SK-N-SH (cell line): Measurements from ENCODE around the gene SMARCC1. TPM values are rescaled to one million over a fixed set of nuclear protein-coding genes. Genes with fewer than 3 reads are reported as not detected.
"Not testable (repeated sequence)": the region's sequence is repeated elsewhere in the genome, so short reads cannot be mapped to it uniquely, and the experiment has no call there.

ENCODE experiments used
- CTCF ChIA-PET: fragments of 300-600, 350-600 bp; formaldehyde crosslinking; extraction: SDS; loops from one replicate; lab custom pipeline; 2021; lab: Yijun Ruan, JAX
- POLR2A ChIA-PET: fragments of 350-600 bp; sonication (Branson Sonifier 250); formaldehyde crosslinking; extraction: SDS; loops from one replicate; lab custom pipeline; 2020; ENCODE audit warnings: antibody characterized with exemption, inconsistent platforms; lab: Yijun Ruan, JAX
- DNase-seq: peaks from one replicate; pipeline ENCODE4 v3.0.0; 2012
- H2AFZ ChIP-seq: fragments of 200-600 bp; sonication (generic); 2 replicates; pipeline ENCODE4 v1.8.1; 2016; ENCODE audit warnings: antibody characterized with exemption, mild to moderate bottlenecking, low read depth
- H3F3A ChIP-seq: fragments of 200-600 bp; sonication (generic); replicated peaks from 2 replicates; pipeline ENCODE3; 2016; ENCODE audit warnings: antibody characterized with exemption, mild to moderate bottlenecking; ENCODE audit not compliant: insufficient read depth
- H3K27ac ChIP-seq, 2 experiments: fragments of 200-500 bp in 1 of 2; fragments of 200-600 bp in 1 of 2; sonication (Bioruptor generic) in 1 of 2; sonication (generic), shearing (Covaris generic) in 1 of 2; 2 replicates each; pipeline versions ENCODE4 v1.5.1 to v1.6.1; 2014 to 2016; ENCODE audit warnings: low read depth in 2 of 2, inconsistent platforms in 1 of 2, low read length in 1 of 2, mild to moderate bottlenecking in 1 of 2, mixed read lengths in 1 of 2
- H3K27me3 ChIP-seq: fragments of 200-600 bp; sonication (generic), shearing (Covaris generic); 2 replicates; pipeline ENCODE4 v1.6.1; 2016; ENCODE audit warnings: mixed run types; ENCODE audit not compliant: insufficient read depth
- H3K36me3 ChIP-seq, 2 experiments: fragments of 200-500 bp in 1 of 2; fragments of 200-600 bp in 1 of 2; sonication (Bioruptor generic) in 1 of 2; sonication (generic) in 1 of 2; replicated peaks in 1 of 2; 2 replicates each; pipeline versions ENCODE3 to v1.5.1; 2014 to 2016; ENCODE audit warnings: low read length in 1 of 2, mild to moderate bottlenecking in 1 of 2; ENCODE audit not compliant: insufficient read depth in 2 of 2, control insufficient read depth in 1 of 2
- H3K4me1 ChIP-seq, 2 experiments: fragments of 200-500 bp in 1 of 2; fragments of 200-600 bp in 1 of 2; sonication (Bioruptor generic) in 1 of 2; sonication (generic), shearing (Covaris generic) in 1 of 2; 2 replicates each; pipeline versions ENCODE4 v1.5.1 to v1.6.1; 2014 to 2016; ENCODE audit warnings: low read depth in 1 of 2, low read length in 1 of 2, mixed run types in 1 of 2; ENCODE audit not compliant: insufficient read depth in 2 of 2, control insufficient read depth in 1 of 2
- H3K4me2 ChIP-seq: fragments of 200-600 bp; sonication (generic), shearing (Covaris generic); 2 replicates; pipeline ENCODE4 v1.6.1; 2017; ENCODE audit warnings: mixed run types
- H3K4me3 ChIP-seq, 2 experiments: fragments of 200-500 bp in 1 of 2; fragments of 200-600 bp in 1 of 2; sonication (Bioruptor generic) in 1 of 2; sonication (generic), shearing (Covaris generic) in 1 of 2; 2 replicates each; pipeline versions ENCODE4 v1.5.1 to v1.8.1; 2014 to 2016; ENCODE audit warnings: low read depth in 2 of 2, inconsistent platforms in 1 of 2, low read length in 1 of 2, mild to moderate bottlenecking in 1 of 2, mixed read lengths in 1 of 2, moderate library complexity in 1 of 2
- H3K79me2 ChIP-seq: fragments of 200-600 bp; sonication (generic); 2 replicates; pipeline ENCODE4 v1.8.1; 2017; ENCODE audit warnings: mild to moderate bottlenecking; ENCODE audit not compliant: insufficient read depth
- H3K9ac ChIP-seq: fragments of 200-600 bp; sonication (generic); 2 replicates; pipeline ENCODE4 v1.6.1; 2017; ENCODE audit warnings: mixed run types
- H3K9me2 ChIP-seq: fragments of 200-600 bp; sonication (generic); 2 replicates; pipeline ENCODE4 v1.6.1; 2017; ENCODE audit warnings: mixed run types
- H3K9me3 ChIP-seq: fragments of 200-600 bp; sonication (generic); 2 replicates; pipeline ENCODE4 v1.6.1; 2017; ENCODE audit warnings: mixed run types, mild to moderate bottlenecking, moderate library complexity
- H4K20me1 ChIP-seq: fragments of 200-600 bp; sonication (generic); 2 replicates; pipeline ENCODE4 v1.6.1; 2017; ENCODE audit warnings: mild to moderate bottlenecking, mixed run types; ENCODE audit not compliant: insufficient read depth
- EZH2phosphoT487 ChIP-seq: fragments of 200-600 bp; sonication (generic); IDR thresholded peaks from 2 replicates; pipeline ENCODE4 v1.6.1; 2017; ENCODE audit warnings: low read depth, mixed run types, mild to moderate bottlenecking, antibody characterized with exemption, moderate library complexity, borderline replicate concordance
- FOSL2 ChIP-seq: IDR thresholded peaks from 2 replicates; pipeline ENCODE4 v1.4.0; 2012; ENCODE audit warnings: low read depth, mild to moderate bottlenecking, moderate library complexity, borderline replicate concordance
- FOXJ3 ChIP-seq: sonication (generic); formaldehyde crosslinking; IDR thresholded peaks from 2 replicates; pipeline ENCODE4 v1.5.1; 2020; ENCODE audit warnings: mild to moderate bottlenecking, missing genetic modification reagents
- GATA2 ChIP-seq: sonication (generic); formaldehyde crosslinking; IDR thresholded peaks from 2 replicates; pipeline ENCODE4 v1.5.0; 2020; ENCODE audit warnings: mild to moderate bottlenecking, missing genetic modification reagents
- MEF2A ChIP-seq: IDR thresholded peaks from 2 replicates; pipeline ENCODE4 v1.4.0; 2012; ENCODE audit warnings: low read depth, borderline replicate concordance
- MXI1 ChIP-seq: IDR thresholded peaks from 2 replicates; pipeline ENCODE4 v1.6.1; 2012; ENCODE audit warnings: mild to moderate bottlenecking, low read depth, low read length, improper control_type of control experiment
- NRF1 ChIP-seq: IDR thresholded peaks from 2 replicates; pipeline ENCODE4 v1.6.1; 2012; ENCODE audit warnings: low read depth, mild to moderate bottlenecking, low read length
- POLR2AphosphoS5 ChIP-seq: IDR thresholded peaks from 2 replicates; pipeline ENCODE4 v1.6.1; 2012; ENCODE audit warnings: low read depth, low read length
- RAD21 ChIP-seq: IDR thresholded peaks from 2 replicates; pipeline ENCODE4 v1.6.1; 2012; ENCODE audit warnings: mild to moderate bottlenecking, low read length
- RCOR1 ChIP-seq: fragments of 150-350 bp; IDR thresholded peaks from 2 replicates; pipeline ENCODE4 v1.6.1; 2017; ENCODE audit warnings: antibody characterized with exemption, low read length
- RFX5 ChIP-seq: IDR thresholded peaks from 2 replicates; pipeline ENCODE4 v1.6.1; 2012; ENCODE audit warnings: mild to moderate bottlenecking, improper control_type of control experiment, low read length
- RXRA ChIP-seq: IDR thresholded peaks from 2 replicates; pipeline ENCODE4 v1.4.0; 2012; ENCODE audit warnings: low read depth, mild to moderate bottlenecking, borderline replicate concordance
- TAF1 ChIP-seq: IDR thresholded peaks from 2 replicates; pipeline ENCODE4 v1.6.1; 2012; ENCODE audit warnings: low read depth, mild to moderate bottlenecking, low read length, moderate library complexity, borderline replicate concordance
- TCF12 ChIP-seq: IDR thresholded peaks from 2 replicates; pipeline ENCODE4 v1.4.0; 2012
- WGBS: methylation state at CpG from one replicate; pipeline ENCODE4 v1.1.6; 2017; ENCODE audit warnings: low lambda C conversion rate; 5-methylcytosine and 5-hydroxymethylcytosine counted together
- polyA plus RNA-seq, 3 experiments: library from polyadenylated mRNA; depleted of rRNA; stranded (reverse); fragments of >200 nt; gene quantifications; 2 replicates each; pipeline ENCODE4 v1.2.3, GENCODE V29; 2012
- TF ChIP-seq, protein P1 (sequence below): fragments of 150-350 bp; IDR thresholded peaks from 2 replicates; pipeline ENCODE4 v1.6.1; 2016; ENCODE audit warnings: mild to moderate bottlenecking, low read depth, low read length
- TF ChIP-seq, protein P2 (sequence below): IDR thresholded peaks from 2 replicates; pipeline ENCODE4 v1.4.0; 2012; ENCODE audit warnings: low read depth
- TF ChIP-seq, protein P3 (sequence below): IDR thresholded peaks from 2 replicates; pipeline ENCODE4 v1.4.0; 2012; ENCODE audit warnings: low read depth, borderline replicate concordance

Gene SMARCC1
- polyA plus RNA-seq, 1 of the 3 experiments (the other 2 are of a cell fraction) = 16.5 TPM

DNA sequence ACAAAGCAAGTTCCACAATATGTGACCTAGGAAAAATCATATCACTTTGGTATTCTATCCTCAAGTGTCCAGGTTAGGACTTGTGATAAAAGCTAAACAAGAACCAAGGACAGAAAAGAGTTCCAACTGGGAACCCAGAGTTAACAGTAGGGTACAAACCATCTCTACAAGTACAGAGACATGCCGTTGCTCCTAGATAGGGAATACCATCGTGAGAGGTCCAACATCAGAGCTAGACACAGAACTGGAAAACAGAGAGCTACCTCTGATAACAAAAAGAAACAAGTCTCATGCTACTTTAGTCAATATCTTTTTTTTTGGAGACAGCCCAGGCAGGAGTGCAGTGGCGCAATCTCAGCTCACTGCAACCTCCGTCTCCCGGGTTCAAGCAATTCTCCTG lies 37.8 kb downstream of the SMARCC1 start:
- Histone ChIP-seq H4K20me1 (peaks cover 45% of the 10 kb centered on the region), H3K79me2 (peaks cover 99% of the 10 kb centered on the region), H3F3A (peaks cover 14% of the 10 kb centered on the region), H3K27ac (no peak overlapping the region), H3K4me3 (no peak overlapping the region), H2AFZ (no peak overlapping the region), H3K4me1 (no peaks in the 10 kb centered on the region), H3K36me3 (peaks cover 9 to 38% of the 10 kb centered on the region in 2 experiments), H3K27me3 (no peaks in the 10 kb centered on the region), H3K9me2 (no peaks in the 10 kb centered on the region), H3K9me3 (no peaks in the 10 kb centered on the region), H3K4me2 (no peak overlapping the region), H3K9ac (no peak overlapping the region)
- ChIA-PET POLR2A (no interaction called here), CTCF (interaction anchor here (0.7 kb wide), 1 partner anchor 22 kb away, joined by 3 read pairs; no protein-coding TSS in a partner anchor)
- TF ChIP-seq RCOR1 (no peak), RXRA (no peak), MEF2A (no peak), TCF12 (no peak), EZH2phosphoT487 (no peak), TAF1 (no peak), FOXJ3 (CRISPR knock-in tag) (no peak), RFX5 (no peak), NRF1 (no peak), POLR2AphosphoS5 (no peak), GATA2 (CRISPR knock-in tag) (no peak), MXI1 (no peak), RAD21 (no peak)
- TF ChIP-seq, protein P1, sequence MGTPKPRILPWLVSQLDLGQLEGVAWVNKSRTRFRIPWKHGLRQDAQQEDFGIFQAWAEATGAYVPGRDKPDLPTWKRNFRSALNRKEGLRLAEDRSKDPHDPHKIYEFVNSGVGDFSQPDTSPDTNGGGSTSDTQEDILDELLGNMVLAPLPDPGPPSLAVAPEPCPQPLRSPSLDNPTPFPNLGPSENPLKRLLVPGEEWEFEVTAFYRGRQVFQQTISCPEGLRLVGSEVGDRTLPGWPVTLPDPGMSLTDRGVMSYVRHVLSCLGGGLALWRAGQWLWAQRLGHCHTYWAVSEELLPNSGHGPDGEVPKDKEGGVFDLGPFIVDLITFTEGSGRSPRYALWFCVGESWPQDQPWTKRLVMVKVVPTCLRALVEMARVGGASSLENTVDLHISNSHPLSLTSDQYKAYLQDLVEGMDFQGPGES = no peak
- TF ChIP-seq, protein P2, sequence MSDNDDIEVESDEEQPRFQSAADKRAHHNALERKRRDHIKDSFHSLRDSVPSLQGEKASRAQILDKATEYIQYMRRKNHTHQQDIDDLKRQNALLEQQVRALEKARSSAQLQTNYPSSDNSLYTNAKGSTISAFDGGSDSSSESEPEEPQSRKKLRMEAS = no peak
- TF ChIP-seq, protein P3, sequence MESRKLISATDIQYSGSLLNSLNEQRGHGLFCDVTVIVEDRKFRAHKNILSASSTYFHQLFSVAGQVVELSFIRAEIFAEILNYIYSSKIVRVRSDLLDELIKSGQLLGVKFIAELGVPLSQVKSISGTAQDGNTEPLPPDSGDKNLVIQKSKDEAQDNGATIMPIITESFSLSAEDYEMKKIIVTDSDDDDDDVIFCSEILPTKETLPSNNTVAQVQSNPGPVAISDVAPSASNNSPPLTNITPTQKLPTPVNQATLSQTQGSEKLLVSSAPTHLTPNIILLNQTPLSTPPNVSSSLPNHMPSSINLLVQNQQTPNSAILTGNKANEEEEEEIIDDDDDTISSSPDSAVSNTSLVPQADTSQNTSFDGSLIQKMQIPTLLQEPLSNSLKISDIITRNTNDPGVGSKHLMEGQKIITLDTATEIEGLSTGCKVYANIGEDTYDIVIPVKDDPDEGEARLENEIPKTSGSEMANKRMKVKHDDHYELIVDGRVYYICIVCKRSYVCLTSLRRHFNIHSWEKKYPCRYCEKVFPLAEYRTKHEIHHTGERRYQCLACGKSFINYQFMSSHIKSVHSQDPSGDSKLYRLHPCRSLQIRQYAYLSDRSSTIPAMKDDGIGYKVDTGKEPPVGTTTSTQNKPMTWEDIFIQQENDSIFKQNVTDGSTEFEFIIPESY = no peak
- 96% methylated on average over 5 of the region's 5 CpGs for WGBS
- DNase-seq = no peak

DNA sequence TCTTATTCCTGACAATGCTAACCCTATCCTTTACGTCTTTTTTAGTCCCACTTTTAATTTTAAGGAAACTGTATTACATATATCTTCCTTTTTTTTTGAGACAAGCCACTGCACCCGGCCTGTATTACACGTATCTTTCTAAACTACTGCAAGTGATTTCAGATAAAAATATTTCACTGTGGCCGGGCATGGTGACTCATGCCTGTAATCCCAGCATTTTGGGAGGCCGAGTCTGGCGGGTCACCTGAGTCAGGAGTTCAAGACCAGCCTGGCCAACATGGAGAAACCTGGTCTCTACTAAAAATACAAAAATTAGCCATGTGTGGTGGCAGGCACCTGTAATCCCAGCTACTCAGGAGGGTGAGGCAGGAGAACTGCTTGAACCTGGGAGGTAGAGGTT lies 38.3 kb downstream of the SMARCC1 start:
- H2AFZ ChIP-seq, H3K9me3 ChIP-seq, H3K27ac ChIP-seq, H3K9me2 ChIP-seq, DNase-seq, H3K4me3 ChIP-seq, POLR2A ChIA-PET, H3K4me1 ChIP-seq, H3K4me2 ChIP-seq, H3K27me3 ChIP-seq, H3K9ac ChIP-seq: not testable (repeated sequence)
- WGBS = 62% methylated on average over 6 of the region's 6 CpGs
- Histone ChIP-seq H3F3A (peaks cover 14% of the 10 kb centered on the region), H3K36me3 (peaks cover 9 to 37% of the 10 kb centered on the region in 2 experiments), H3K79me2 (peaks cover 99% of the 10 kb centered on the region), H4K20me1 (peaks cover 45% of the 10 kb centered on the region)
- TF ChIP-seq FOSL2 = peak; percentile 39; the same call in 1 of the 2 replicates
- CTCF ChIA-PET = interaction anchor here (0.7 kb wide), 1 partner anchor 23 kb away, joined by 3 read pairs; no protein-coding TSS in a partner anchor
